IMR-90 (cell line): ENCODE measurements around the gene MTA3. TPM values are rescaled to one million over a fixed set of nuclear protein-coding genes. Genes with fewer than 3 reads are reported as not detected.

Experiments
- ATAC-seq: fragments of 200-7000 bp; cut with Tn5 transposase; 2 replicates; pipeline ENCODE4 v1.9.1; 2020; ENCODE audit warnings: low read depth, mild to moderate bottlenecking, moderate library complexity
- BruUV-seq: library from RNA; stranded (reverse); fragments of 400-500 nt; replicated peaks from 2 replicates; lab custom pipeline; 2021; lab: Mats Ljungman, UMichigan
- CTCF ChIA-PET: fragments of 300-600 bp; formaldehyde crosslinking; extraction: SDS; loops from one replicate; lab custom pipeline; 2021; ENCODE audit warnings: antibody characterized with exemption; lab: Yijun Ruan, JAX
- POLR2A ChIA-PET: fragments of 300-600 bp; sonication (Branson Sonifier 250); formaldehyde crosslinking; loops from one replicate; lab custom pipeline; 2022; ENCODE audit warnings: antibody characterized with exemption; ENCODE audit not compliant: unreplicated experiment; lab: Charles Lee
- DNase-seq: peaks from one replicate; pipeline ENCODE4 v3.0.0; 2013
- H2AFZ ChIP-seq: replicated peaks from 2 replicates; pipeline ENCODE3; 2013; ENCODE audit warnings: low read length, mild to moderate bottlenecking; ENCODE audit not compliant: poor library complexity
- H2AK5ac ChIP-seq: 2 replicates; pipeline ENCODE4 v1.6.1; 2013; ENCODE audit warnings: low read depth, low read length, inconsistent platforms
- H2AK9ac ChIP-seq: replicated peaks from 2 replicates; pipeline ENCODE3; 2013; ENCODE audit warnings: mild to moderate bottlenecking, low read depth, low read length, moderate library complexity; ENCODE audit not compliant: poor library complexity
- H2BK120ac ChIP-seq: 2 replicates; pipeline ENCODE4 v1.6.1; 2013; ENCODE audit warnings: low read depth, low read length, inconsistent platforms
- H2BK15ac ChIP-seq: 3 replicates; pipeline ENCODE4 v1.6.1; 2013; ENCODE audit warnings: low read depth, low read length, inconsistent platforms
- H2BK20ac ChIP-seq: 2 replicates; pipeline ENCODE4 v1.6.1; 2013; ENCODE audit warnings: low read depth, mild to moderate bottlenecking, inconsistent platforms, low read length, moderate library complexity
- H2BK5ac ChIP-seq: 2 replicates; pipeline ENCODE4 v1.6.1; 2013; ENCODE audit warnings: mild to moderate bottlenecking, low read depth, low read length, inconsistent platforms; ENCODE audit not compliant: poor library complexity, severe bottlenecking
- H3K14ac ChIP-seq: replicated peaks from 2 replicates; pipeline ENCODE4 v1.6.1; 2013; ENCODE audit warnings: low read depth, low read length, inconsistent platforms
- H3K18ac ChIP-seq: 2 replicates; pipeline ENCODE4 v1.6.1; 2013; ENCODE audit warnings: low read depth, low read length, control low read depth
- H3K23ac ChIP-seq: 2 replicates; pipeline ENCODE4 v1.6.1; 2013; ENCODE audit warnings: low read depth, low read length, inconsistent platforms
- H3K27ac ChIP-seq: 2 replicates; pipeline ENCODE4 v1.5.1; 2013; ENCODE audit warnings: mild to moderate bottlenecking, control low read depth, low read length; ENCODE audit not compliant: insufficient read depth
- H3K27me3 ChIP-seq: 2 replicates; pipeline ENCODE4 v1.6.1; 2013; ENCODE audit warnings: low read length; ENCODE audit not compliant: control insufficient read depth, insufficient read depth
- H3K36me3 ChIP-seq: 2 replicates; pipeline ENCODE4 v1.6.1; 2013; ENCODE audit warnings: low read length, mixed read lengths; ENCODE audit not compliant: control insufficient read depth, insufficient read depth
- H3K4ac ChIP-seq: 2 replicates; pipeline ENCODE4 v1.6.1; 2013; ENCODE audit warnings: low read depth, low read length, inconsistent platforms
- H3K4me1 ChIP-seq: 2 replicates; pipeline ENCODE4 v1.6.1; 2013; ENCODE audit warnings: low read length, mixed read lengths; ENCODE audit not compliant: control insufficient read depth, insufficient read depth
- H3K4me2 ChIP-seq: 2 replicates; pipeline ENCODE4 v1.6.1; 2013; ENCODE audit warnings: low read depth, mild to moderate bottlenecking, control low read depth, low read length, moderate library complexity
- H3K4me3 ChIP-seq: 2 replicates; pipeline ENCODE4 v1.5.1; 2013; ENCODE audit warnings: low read depth, mild to moderate bottlenecking, control low read depth, low read length, moderate library complexity; ENCODE audit not compliant: insufficient read depth
- H3K56ac ChIP-seq: 2 replicates; pipeline ENCODE4 v1.6.1; 2013; ENCODE audit warnings: low read length, inconsistent platforms; ENCODE audit not compliant: insufficient read depth; ENCODE audit errors: extremely low read depth
- H3K79me1 ChIP-seq, 2 experiments: 2 replicates each; pipeline ENCODE4 v1.6.1; 2013; ENCODE audit warnings: low read length in 2 of 2, inconsistent platforms in 1 of 2, low read depth in 1 of 2
- H3K9ac ChIP-seq: 2 replicates; pipeline ENCODE4 v1.6.1; 2013; ENCODE audit warnings: low read depth, low read length, control low read depth
- H3K9me1 ChIP-seq: 2 replicates; pipeline ENCODE4 v1.6.1; 2013; ENCODE audit warnings: low read length, inconsistent platforms; ENCODE audit not compliant: insufficient read depth
- H3K9me3 ChIP-seq: 2 replicates; pipeline ENCODE4 v1.6.1; 2013; ENCODE audit warnings: low read length; ENCODE audit not compliant: control insufficient read depth, insufficient read depth
- H4K20me1 ChIP-seq: 2 replicates; pipeline ENCODE4 v1.6.1; 2013; ENCODE audit warnings: low read length, inconsistent platforms; ENCODE audit not compliant: insufficient read depth
- H4K5ac ChIP-seq: 2 replicates; pipeline ENCODE4 v1.6.1; 2013; ENCODE audit warnings: mild to moderate bottlenecking, low read depth, low read length, control low read depth
- H4K8ac ChIP-seq, 2 experiments: 2 replicates each; pipeline ENCODE4 v1.6.1; 2013; ENCODE audit warnings: low read depth in 2 of 2, low read length in 2 of 2, control low read depth in 1 of 2, inconsistent platforms in 1 of 2
- H4K91ac ChIP-seq: 2 replicates; pipeline ENCODE4 v1.6.1; 2013; ENCODE audit warnings: low read depth, low read length, inconsistent platforms; ENCODE audit not compliant: insufficient read depth
- CTCF ChIP-seq: conservative IDR thresholded peaks from 2 replicates; pipeline ENCODE4 v1.5.1; 2012; ENCODE audit warnings: mild to moderate bottlenecking, low read depth, low read length, improper control_type of control experiment
- SMC3 ChIP-seq: fragments of 150-350 bp; IDR thresholded peaks from 2 replicates; pipeline ENCODE4 v1.6.1; 2016; ENCODE audit warnings: low read depth, mild to moderate bottlenecking, antibody characterized with exemption, low read length, moderate library complexity
- WGBS, 2 experiments: methylation state at CpG; one replicate each; pipeline versions ENCODE4 v1.1.5 to v1.1.7; 2013; ENCODE audit warnings: missing lambda C conversion rate in 2 of 2; ENCODE audit not compliant: insufficient read length in 1 of 2; ENCODE audit errors: extremely low coverage in 2 of 2; 5-methylcytosine and 5-hydroxymethylcytosine counted together
- dilution Hi-C: fragments of 300-500 bp; cut with HindIII; formaldehyde crosslinking; loops from one replicate; pipeline ENCODE4 v1.14.3; 2018; ENCODE audit warnings: low sequenced_read_pairs; ENCODE audit not compliant: unreplicated experiment
- in situ Hi-C: fragments of 300-500 bp; cut with MboI; formaldehyde crosslinking; loops from 3 replicates; pipeline ENCODE4 v1.14.3; 2019; ENCODE audit warnings: low sequenced_read_pairs, inconsistent platforms, mixed read lengths
- intact Hi-C: fragments of 100-400 bp; cut with micrococcal nuclease; formaldehyde crosslinking; loops from 2 replicates; pipeline ENCODE4 v1.10.0; 2022
- polyA plus RNA-seq, 3 experiments: library from polyadenylated mRNA; depleted of rRNA; stranded (reverse); fragments of >200 nt; gene quantifications; 2 replicates each; pipeline ENCODE4 v1.2.3, GENCODE V29; 2012; ENCODE audit warnings: low replicate concordance in 1 of 3
- total RNA-seq: library from RNA; depleted of rRNA; stranded (reverse); fragments of >200 nt; gene quantifications from 2 replicates; pipeline ENCODE4 v1.2.3, GENCODE V29; 2012

The MTA3 gene
- total and polyA plus RNA-seq, 2 of the 4 experiments (the other 2 are of a cell fraction), result 31.9 to 34.3 TPM

DNA sequence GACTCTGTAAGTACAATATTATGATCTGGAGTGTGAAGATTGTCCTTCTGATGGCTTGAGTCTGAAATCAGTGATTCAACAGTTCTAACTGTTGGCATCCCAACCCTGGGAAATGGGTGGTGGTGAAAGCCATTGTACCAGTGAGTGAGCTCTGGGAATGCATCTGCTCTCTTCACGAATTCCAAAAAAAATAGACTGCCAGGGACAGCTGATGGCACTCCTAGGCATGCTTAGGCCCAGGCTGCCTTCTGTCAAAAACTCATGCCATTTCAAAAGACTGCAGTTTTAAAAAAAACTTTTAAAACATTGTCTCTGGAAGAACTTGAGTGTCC, 175.2 kb downstream of the MTA3 start:
- H3K4me3 ChIP-seq, result no peak overlapping the region
- in situ Hi-C loops (no loop called here), intact Hi-C loops (no loop called here), dilution Hi-C loops (no loop called here)
- no peak for ATAC-seq
- no peak overlapping the region for H2BK15ac ChIP-seq
- H3K9ac ChIP-seq, result no peak overlapping the region
- ChIA-PET POLR2A (no interaction called here), CTCF (no interaction called here)
- no peak overlapping the region for H2BK5ac ChIP-seq
- H3K36me3 ChIP-seq, result no peaks in the 10 kb centered on the region; the same call in 1 of the 2 replicates
- H3K4me2 ChIP-seq, result no peak overlapping the region
- H4K8ac ChIP-seq, result no peak overlapping the region
- H2AFZ ChIP-seq, result no peak overlapping the region
- H3K23ac ChIP-seq, result no peak overlapping the region
- no peak overlapping the region for H2AK9ac ChIP-seq
- H3K4me1 ChIP-seq, result no peaks in the 10 kb centered on the region
- H4K20me1 ChIP-seq, result no peaks in the 10 kb centered on the region
- no peak overlapping the region for H3K18ac ChIP-seq
- no peaks in the 10 kb centered on the region for H3K79me1 ChIP-seq
- no peaks in the 10 kb centered on the region for H3K9me3 ChIP-seq
- no TSS peak for BruUV-seq
- H4K91ac ChIP-seq, result no peak overlapping the region
- H3K14ac ChIP-seq, result no peak overlapping the region
- no peaks in the 10 kb centered on the region for H3K27me3 ChIP-seq
- no peaks in the 10 kb centered on the region for H3K9me1 ChIP-seq
- no peak overlapping the region for H3K27ac ChIP-seq
- no peak overlapping the region for H3K56ac ChIP-seq
- no peak overlapping the region for H2BK120ac ChIP-seq
- no peak overlapping the region for H2BK20ac ChIP-seq
- H4K5ac ChIP-seq, result no peak overlapping the region
- no peak for DNase-seq
- WGBS, 2 experiments, result no CpG with 5 or more reads among the region's 1 CpG
- H2AK5ac ChIP-seq, result no peak overlapping the region
- H3K4ac ChIP-seq, result no peak overlapping the region
- TF ChIP-seq SMC3 (no peak), CTCF (no peak)
